CD4-positive, alpha-beta T cell treated with Interleukin-15 for 1 hour (primary cell): ENCODE measurements around the gene SLC23A3.

Experiments used
- DNase-seq: peaks from one replicate; pipeline ENCODE4 v3.0.0-alpha.2; 2020

Gene SLC23A3

GRCh38 chr2:219175928-219176817 lies 6.3 kb upstream of the SLC23A3 start:
- peak; percentile 69 for DNase-seq

GRCh38 chr2:219175486-219175885 lies 5.7 kb upstream of the SLC23A3 start:
- no peak for DNase-seq

DNA sequence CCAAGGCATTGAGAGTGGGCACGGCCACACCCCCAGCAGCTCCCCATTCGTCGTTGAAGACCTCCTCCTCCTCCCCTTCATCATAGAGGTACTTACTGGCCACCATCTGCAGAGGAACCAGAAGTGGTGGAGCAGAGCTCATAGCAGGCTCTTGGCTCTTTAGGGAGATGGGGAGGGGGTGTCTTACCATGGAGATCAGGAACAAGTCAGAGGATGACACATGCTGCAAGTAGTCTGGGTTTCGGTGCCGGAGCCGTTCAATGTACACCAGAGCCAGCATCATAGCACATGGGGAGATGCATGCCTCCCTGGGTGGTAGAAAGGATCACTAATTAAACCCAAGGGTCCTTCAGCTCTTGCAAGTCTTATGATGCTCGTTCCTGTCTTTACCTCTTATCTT lies 5.0 kb upstream of the SLC23A3 start:
- no peak for DNase-seq

GRCh38 chr2:219174146-219174545 lies 4.3 kb upstream of the SLC23A3 start:
- no peak for DNase-seq

DNA sequence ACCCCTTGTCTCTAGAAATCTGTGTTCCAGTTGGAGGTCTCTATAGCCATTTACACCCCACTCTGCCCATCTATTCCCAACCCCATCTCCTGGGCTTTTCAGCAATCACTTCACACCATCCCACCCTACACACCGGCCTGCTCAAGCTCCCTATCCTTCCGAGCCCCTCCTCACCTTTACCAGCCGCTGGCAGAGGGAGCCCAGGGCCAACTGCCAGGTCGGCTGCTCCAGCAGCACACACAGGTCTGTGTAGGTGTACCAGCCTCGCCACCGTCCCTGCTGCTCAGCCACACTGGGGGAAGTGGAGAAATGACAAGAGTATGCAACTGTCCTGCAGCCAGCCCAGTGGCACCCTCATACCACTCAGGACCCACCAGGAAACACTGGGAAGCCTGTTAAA lies 3.3 kb upstream of the SLC23A3 start:
- no peak for DNase-seq

DNA sequence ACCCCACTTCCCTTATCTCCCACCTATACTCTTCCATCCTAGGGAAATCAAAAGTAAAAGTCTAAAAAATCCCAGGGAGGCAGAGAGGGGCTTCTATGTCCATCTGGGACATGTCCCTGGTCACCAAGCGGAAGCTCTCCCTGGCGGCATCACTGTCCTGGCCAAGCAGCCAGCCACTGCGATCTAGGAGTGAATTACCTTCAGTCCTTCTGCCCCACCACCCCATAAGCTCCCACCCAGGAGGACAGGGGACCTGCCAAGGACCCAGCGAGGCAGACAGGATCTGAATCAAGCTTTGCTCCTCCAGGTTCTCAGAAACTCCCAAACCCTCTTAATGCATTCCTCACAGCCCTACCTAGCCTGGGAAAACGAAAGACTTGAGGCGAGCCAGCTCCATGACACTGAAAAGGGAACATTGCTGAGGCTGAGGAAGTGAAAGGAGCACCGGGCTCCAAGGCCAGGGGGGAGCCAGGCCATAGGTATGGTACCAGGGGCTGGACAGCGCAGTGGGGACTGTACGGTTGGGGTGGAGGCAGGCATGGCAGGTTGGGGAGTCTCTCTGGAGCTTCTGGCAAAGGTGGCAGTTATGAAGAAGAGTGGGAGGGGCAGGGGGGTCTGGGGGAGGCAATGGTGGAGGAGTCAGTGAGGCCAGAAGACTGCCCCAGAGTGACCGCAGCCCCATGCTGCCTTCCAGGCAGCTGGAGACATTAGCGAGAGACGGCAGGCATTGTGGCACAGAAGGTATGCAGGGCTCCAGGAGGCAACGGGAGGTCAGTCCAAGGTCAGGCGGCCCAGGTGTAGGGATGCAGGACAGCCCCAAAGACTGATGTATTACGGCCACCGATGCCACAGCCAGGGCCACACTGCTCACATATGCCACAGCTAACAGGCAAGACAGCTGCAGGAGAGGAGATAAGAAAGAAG lies 2.7 kb upstream of the SLC23A3 start:
- no peak for DNase-seq

GRCh38 chr2:219171231-219171651 lies 1.4 kb upstream of the SLC23A3 start:
- no peak for DNase-seq

GRCh38 chr2:219168932-219169331 lies 897 bp downstream of the SLC23A3 start:
- DNase-seq: no peak

GRCh38 chr2:219168526-219168925 lies 1.3 kb downstream of the SLC23A3 start:
- DNase-seq: no peak

DNA sequence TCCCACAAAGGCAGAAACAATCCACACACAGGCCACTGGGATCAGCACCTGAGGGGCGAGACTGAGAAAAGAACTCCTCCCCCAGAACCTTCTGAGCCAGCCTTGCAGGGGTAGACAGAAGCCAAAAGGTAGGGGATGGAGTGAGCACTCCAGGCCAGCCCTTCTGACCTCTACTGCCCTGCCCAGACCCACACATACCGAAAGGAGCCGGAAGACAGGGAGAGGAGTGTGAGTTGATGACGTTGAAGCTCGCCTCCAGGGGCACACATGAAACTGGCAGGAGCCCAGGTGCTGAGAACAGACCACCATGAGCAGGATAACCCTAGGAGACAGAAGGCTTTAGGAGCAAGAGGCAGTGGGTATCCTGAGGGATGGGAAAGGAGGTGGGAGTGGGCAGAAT lies 1.8 kb downstream of the SLC23A3 start:
- DNase-seq: no peak

GRCh38 chr2:219165058-219165911 lies 4.5 kb downstream of the SLC23A3 start:
- DNase-seq: no peak

DNA sequence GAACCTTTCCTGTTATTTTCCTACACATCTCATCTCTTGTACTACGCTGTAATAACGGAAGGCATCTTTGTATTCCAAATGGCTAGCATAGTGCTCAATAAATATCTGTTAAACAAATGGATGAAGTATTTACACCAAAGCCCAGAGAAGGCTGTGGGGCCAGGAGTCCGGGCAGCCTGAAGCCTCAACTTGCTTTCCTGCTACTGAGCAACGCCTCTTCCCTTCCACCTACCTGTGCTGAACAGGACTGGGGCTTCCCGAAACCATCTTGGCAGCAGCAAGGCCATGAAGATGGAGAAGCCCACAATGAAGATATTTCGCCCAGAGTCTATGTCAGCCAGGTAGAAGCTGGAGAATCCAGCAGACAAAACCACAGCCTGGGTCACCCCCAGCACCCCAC lies 6.7 kb downstream of the SLC23A3 start:
- no peak for DNase-seq

- DNase-seq: no peak
Measured at GRCh38 chr2:219161097-219161496, 8.7 kb downstream of the SLC23A3 start.

DNA sequence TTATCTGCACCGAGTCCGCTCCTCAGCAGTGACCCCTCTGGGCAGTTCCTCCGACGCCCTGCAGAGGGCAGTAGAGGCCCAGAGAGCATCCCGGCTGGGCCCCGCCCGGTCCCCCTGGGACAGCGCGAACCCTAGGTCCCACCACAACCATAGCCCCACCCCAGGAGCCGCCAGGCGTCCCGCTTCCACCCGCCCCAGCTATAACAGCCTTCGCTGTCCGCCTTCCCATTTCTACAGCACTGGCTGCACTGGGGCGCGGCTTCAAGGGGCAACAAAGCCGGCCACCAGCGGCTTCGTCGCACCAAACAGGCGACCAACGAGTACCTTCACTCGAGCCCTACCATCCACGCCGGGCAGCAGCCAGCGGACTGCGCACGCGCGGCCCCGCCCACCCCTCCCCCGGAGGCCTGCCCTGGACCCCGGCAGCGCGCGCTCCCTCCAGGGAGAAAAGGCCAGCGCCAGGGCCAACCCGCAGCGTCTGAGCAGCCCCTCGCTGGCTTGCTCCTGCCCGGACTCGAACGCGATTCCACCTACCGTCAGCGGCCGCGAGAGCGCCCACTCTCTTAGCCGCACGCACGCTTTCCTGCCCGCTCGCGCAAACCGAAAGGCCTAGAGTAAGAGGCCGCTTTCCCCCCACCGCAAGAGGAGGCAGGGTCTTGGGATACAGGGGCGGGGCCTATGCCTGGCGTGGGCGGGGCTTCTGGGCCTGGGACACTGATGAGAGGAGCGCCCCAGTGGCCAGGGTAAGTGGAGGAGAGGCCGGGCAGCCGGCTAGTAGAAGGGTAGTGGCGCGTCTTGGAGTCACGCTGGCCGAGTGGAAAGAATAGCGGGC lies 9.4 kb downstream of the SLC23A3 start, which contains the start of gene NHEJ1:
Gene NHEJ1 (minus strand): TSS at position 630 of the 832 bp plus-strand sequence. CDS start 2,453 bp downstream, outside the sequence.
- peak; percentile 92 for DNase-seq

DNA sequence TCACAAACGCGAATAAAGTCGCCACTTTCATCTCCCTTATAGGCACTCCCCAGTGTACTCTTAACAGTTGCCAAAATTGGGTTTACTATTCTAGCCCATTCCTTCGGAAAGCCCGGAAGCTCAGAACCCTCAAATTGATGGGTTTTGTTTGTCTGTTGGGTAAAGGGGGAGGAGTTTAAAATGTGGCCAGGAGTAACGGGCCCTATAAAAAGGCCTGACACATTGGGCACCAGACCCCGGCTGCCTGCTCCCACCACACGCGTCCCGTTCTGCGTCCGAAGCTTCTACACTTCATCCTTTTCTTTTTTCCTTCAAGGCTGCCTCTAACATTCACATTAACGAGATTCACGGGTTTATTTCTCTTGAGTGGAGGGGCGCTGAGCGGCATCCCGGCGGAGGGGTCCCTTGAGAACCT lies 10.1 kb downstream of the SLC23A3 start:
- DNase-seq: no peak

GRCh38 chr2:219158586-219158985 lies 11.2 kb downstream of the SLC23A3 start:
- DNase-seq: no peak

GRCh38 chr2:219158025-219158424 lies 11.8 kb downstream of the SLC23A3 start:
- no peak for DNase-seq

GRCh38 chr2:219157396-219157795 lies 12.4 kb downstream of the SLC23A3 start:
- no peak for DNase-seq

- DNase-seq: no peak
Measured at GRCh38 chr2:219155054-219155644, 14.7 kb downstream of the SLC23A3 start.

DNA sequence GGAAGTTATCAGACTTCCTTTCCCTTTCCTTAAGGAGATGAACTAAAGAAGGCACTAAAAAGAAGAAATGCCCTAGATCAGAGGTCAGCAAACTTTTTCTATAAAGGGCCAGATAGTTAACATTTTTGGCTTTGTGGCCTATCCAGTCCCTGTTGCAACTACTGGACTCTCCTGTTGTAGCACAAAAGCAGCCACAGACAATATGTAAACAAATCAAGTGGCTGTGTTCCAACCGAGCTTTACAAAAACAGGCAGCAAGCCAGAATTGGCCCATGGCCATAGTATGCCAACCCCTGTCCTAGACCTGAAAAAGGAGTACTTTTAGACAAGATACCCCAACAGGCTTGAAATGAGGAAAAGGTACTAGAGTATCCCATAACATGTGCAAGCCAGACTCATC lies 20.2 kb downstream of the SLC23A3 start:
- DNase-seq: no peak

GRCh38 chr2:219142329-219142728 lies 27.5 kb downstream of the SLC23A3 start:
- DNase-seq: no peak
